ENCODE data around the gene EPHA10.

The EPHA10 gene

DNA sequence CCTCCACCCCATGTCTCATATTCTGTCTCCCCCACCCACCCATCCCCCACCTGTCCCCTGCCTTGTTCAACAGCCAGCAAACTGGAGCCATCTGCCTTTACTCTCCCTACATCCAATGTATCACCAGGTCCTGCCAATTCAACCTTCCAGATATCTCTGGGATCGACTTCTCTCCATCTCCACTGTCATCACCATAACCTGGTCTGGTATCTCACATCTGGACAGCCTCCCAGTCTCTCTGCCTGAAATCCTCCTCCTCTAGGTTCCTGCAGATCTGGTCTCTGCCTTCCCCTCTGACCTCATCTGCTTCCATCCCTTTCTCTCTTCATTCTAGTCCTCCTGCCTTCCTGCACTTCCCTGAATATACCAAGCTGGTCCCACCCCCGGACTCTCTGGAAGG, 94.8 kb downstream of the EPHA10 start:
- DNase-seq, result no peak

GRCh38 chr1:37667023-37667671, 97.8 kb downstream of the EPHA10 start:
- DNase-seq, result no peak

GRCh38 chr1:37666241-37666867, 98.6 kb downstream of the EPHA10 start:
- DNase-seq, result no peak

Measured in femur (tissue), 1 donor.